DOHH2 (cell line): ENCODE results near the gene CCT6A.
"Not testable (repeated sequence)": the region's sequence is repeated elsewhere in the genome, so short reads cannot be mapped to it uniquely, and the experiment has no call there.

Experiments used
- H3F3A ChIP-seq: fragments of 200-600 bp; sonication (generic), shearing (Covaris generic); 2 replicates; pipeline ENCODE4 v1.6.0; 2016; ENCODE audit warnings: antibody characterized with exemption, mild to moderate bottlenecking; ENCODE audit not compliant: control insufficient read depth, insufficient read depth
- H3K27ac ChIP-seq: fragments of 200-600 bp; sonication (generic); 2 replicates; pipeline ENCODE4 v1.5.1; 2014; ENCODE audit warnings: low read depth, mild to moderate bottlenecking, low read length, moderate library complexity
- H3K27me3 ChIP-seq: fragments of 200-600 bp; sonication (generic); 2 replicates; pipeline ENCODE4 v1.6.1; 2014; ENCODE audit warnings: mild to moderate bottlenecking, low read length, mixed read lengths; ENCODE audit not compliant: control insufficient read depth
- H3K36me3 ChIP-seq: fragments of 200-600 bp; sonication (generic); 2 replicates; pipeline ENCODE4 v1.6.1; 2014; ENCODE audit warnings: mild to moderate bottlenecking, low read length, moderate library complexity, mixed read lengths; ENCODE audit not compliant: control insufficient read depth
- H3K4me1 ChIP-seq: fragments of 200-600 bp; sonication (generic); 2 replicates; pipeline ENCODE4 v1.6.1; 2014; ENCODE audit warnings: mild to moderate bottlenecking, low read length, mixed read lengths; ENCODE audit not compliant: control insufficient read depth
- H3K4me2 ChIP-seq: fragments of 200-600 bp; sonication (generic); 2 replicates; pipeline ENCODE4 v1.6.0; 2014; ENCODE audit warnings: mild to moderate bottlenecking, low read length, moderate library complexity
- H3K4me3 ChIP-seq: fragments of 200-600 bp; sonication (generic); 2 replicates; pipeline ENCODE4 v1.5.1; 2014; ENCODE audit warnings: mild to moderate bottlenecking, low read length, mixed read lengths
- H3K79me2 ChIP-seq: fragments of 200-600 bp; sonication (generic); 2 replicates; pipeline ENCODE4 v1.6.1; 2014; ENCODE audit warnings: mild to moderate bottlenecking, low read length, mixed read lengths; ENCODE audit not compliant: control insufficient read depth
- H3K9me2 ChIP-seq: fragments of 200-600 bp; sonication (generic); replicated peaks from 2 replicates; pipeline ENCODE4 v1.6.1; 2014; ENCODE audit warnings: mild to moderate bottlenecking, low read length, mixed read lengths; ENCODE audit not compliant: control insufficient read depth
- H3K9me3 ChIP-seq: fragments of 200-600 bp; sonication (generic); 2 replicates; pipeline ENCODE4 v1.6.1; 2014; ENCODE audit warnings: antibody characterized with exemption, low read length, mixed read lengths; ENCODE audit not compliant: control insufficient read depth, insufficient read depth
- H4K20me1 ChIP-seq: fragments of 200-600 bp; sonication (generic); 2 replicates; pipeline ENCODE4 v1.6.0; 2014; ENCODE audit warnings: low read depth, mild to moderate bottlenecking, antibody characterized with exemption, low read length, moderate library complexity; ENCODE audit not compliant: control insufficient read depth, insufficient read depth
- EZH2phosphoT487 ChIP-seq: fragments of 200-600 bp; sonication (generic); IDR thresholded peaks from 2 replicates; pipeline ENCODE4 v1.6.1; 2017; ENCODE audit warnings: borderline replicate concordance, mild to moderate bottlenecking, antibody characterized with exemption, low read length, moderate library complexity, mixed read lengths
- TF ChIP-seq, protein P1 (sequence below): fragments of 200-600 bp; sonication (generic); IDR thresholded peaks from one replicate; pipeline ENCODE4 v1.5.1; 2014; ENCODE audit warnings: antibody characterized with exemption, mild to moderate bottlenecking, low read depth, low read length; ENCODE audit not compliant: poor library complexity, severe bottlenecking

CCT6A gene

DNA sequence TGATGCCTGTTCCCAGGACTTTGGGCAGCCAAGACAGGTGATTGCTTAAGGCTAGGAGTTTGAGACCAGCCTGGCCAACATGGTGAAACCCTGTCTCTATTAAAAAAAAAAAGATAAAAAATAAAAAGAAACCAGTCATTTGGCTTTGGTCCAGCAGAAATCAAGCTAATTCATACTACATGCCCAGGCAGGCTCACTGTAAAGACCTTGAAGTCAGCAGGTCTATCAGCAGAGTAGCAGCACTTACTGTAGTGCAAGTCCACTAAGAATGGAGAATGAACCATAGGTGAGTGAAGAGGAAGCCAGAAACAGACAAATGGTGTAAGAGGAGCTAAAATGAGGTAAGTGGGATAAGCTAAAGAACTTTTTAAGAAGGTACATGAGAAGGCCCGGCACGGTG lies 25.0 kb upstream of the CCT6A start:
- Histone ChIP-seq H3K36me3 (peaks cover 72% of the 10 kb centered on the region), H3K79me2 (peaks cover 2% of the 10 kb centered on the region; the same call in 1 of the 2 replicates), H3K27ac (no peak overlapping the region), H3K9me2 (no peaks in the 10 kb centered on the region), H3K4me1 (peaks cover 16% of the 10 kb centered on the region), H4K20me1 (no peaks in the 10 kb centered on the region), H3K27me3 (no peaks in the 10 kb centered on the region), H3K4me3 (no peak overlapping the region), H3K9me3 (no peaks in the 10 kb centered on the region), H3F3A (no peaks in the 10 kb centered on the region), H3K4me2 (no peak overlapping the region)
- TF ChIP-seq EZH2phosphoT487 = no peak
- TF ChIP-seq, protein P1, sequence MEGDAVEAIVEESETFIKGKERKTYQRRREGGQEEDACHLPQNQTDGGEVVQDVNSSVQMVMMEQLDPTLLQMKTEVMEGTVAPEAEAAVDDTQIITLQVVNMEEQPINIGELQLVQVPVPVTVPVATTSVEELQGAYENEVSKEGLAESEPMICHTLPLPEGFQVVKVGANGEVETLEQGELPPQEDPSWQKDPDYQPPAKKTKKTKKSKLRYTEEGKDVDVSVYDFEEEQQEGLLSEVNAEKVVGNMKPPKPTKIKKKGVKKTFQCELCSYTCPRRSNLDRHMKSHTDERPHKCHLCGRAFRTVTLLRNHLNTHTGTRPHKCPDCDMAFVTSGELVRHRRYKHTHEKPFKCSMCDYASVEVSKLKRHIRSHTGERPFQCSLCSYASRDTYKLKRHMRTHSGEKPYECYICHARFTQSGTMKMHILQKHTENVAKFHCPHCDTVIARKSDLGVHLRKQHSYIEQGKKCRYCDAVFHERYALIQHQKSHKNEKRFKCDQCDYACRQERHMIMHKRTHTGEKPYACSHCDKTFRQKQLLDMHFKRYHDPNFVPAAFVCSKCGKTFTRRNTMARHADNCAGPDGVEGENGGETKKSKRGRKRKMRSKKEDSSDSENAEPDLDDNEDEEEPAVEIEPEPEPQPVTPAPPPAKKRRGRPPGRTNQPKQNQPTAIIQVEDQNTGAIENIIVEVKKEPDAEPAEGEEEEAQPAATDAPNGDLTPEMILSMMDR = no peak

DNA sequence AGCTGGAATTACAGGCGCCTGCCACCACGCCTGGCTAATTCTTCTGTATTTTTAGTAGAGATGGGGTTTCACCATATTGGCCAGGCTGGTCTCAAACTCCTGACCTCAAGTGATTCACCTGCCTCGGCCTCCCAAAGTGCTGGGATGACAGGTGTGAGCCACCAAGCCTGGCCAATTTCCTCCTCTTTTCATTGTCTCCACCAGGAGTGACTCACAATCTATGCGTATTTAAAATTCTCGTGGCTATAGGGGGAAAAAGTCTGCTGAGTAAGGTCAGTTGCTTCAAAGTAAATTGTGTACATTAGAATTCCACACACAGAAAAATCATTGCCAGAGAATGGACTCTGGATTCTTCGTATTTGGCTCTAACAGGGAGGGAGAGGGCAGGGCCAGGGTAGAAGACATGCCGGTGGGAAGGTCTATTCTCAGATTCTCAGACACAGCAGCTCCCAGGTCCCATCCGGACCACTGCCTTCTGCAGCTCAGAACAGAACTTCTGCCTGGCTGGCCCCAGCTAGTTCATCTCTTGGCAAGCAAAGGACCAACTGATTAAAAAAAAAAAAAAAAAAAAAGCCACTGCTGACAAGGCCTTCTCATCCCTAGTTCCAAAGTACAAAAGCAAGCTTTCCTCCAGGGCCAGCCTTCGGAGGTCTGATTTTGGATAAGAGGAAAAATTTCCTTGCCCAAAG lies 22.5 kb upstream of the CCT6A start:
- no peaks in the 10 kb centered on the region for H3F3A ChIP-seq

DNA sequence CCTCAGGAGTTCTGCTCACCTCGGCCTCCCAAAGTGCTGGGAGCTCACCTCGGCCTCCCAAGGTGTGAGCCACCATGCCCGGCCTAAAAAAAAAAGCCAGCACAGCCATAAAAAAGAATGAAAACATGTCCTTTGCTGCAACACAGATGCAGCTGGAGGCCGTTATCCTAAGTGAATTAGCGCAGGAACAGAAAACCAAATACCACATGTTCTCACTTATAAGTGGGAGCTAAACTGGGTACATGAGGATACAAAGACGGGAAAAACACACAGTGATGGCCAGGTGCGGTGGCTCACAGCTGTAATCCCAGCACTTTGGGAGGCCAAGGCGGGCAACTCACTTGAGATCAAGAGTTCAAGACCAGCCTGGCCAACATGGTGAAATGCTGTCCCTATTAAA lies 21.2 kb upstream of the CCT6A start:
- no peak overlapping the region for H3K4me2 ChIP-seq
- H3K36me3 ChIP-seq = peaks cover 69% of the 10 kb centered on the region
- no peaks in the 10 kb centered on the region for H3K27me3 ChIP-seq
- peaks cover 11% of the 10 kb centered on the region for H3K79me2 ChIP-seq
- no peaks in the 10 kb centered on the region for H3K9me3 ChIP-seq
- H3K4me1 ChIP-seq = peaks cover 15% of the 10 kb centered on the region
- H3F3A ChIP-seq = no peaks in the 10 kb centered on the region
- H3K4me3 ChIP-seq = no peak overlapping the region
- no peaks in the 10 kb centered on the region for H3K9me2 ChIP-seq
- H3K27ac ChIP-seq = no peak overlapping the region
- no peaks in the 10 kb centered on the region; the same call in 1 of the 2 replicates for H4K20me1 ChIP-seq
- TF ChIP-seq, protein P1 = no peak
- no peak for TF ChIP-seq EZH2phosphoT487

More for the DNA sequence above, 22.5 kb upstream of the CCT6A start:
- Histone ChIP-seq H3K27me3 (no peaks in the 10 kb centered on the region), H3K4me3 (no peak overlapping the region), H3K36me3 (peaks cover 74% of the 10 kb centered on the region), H3K79me2 (peaks cover 5% of the 10 kb centered on the region; the same call in 1 of the 2 replicates), H3K9me2 (no peaks in the 10 kb centered on the region), H4K20me1 (no peaks in the 10 kb centered on the region), H3K27ac (no peak overlapping the region), H3K4me1 (peaks cover 16% of the 10 kb centered on the region), H3K4me2 (no peak overlapping the region), H3K9me3 (no peaks in the 10 kb centered on the region)
- no peak for TF ChIP-seq EZH2phosphoT487
- TF ChIP-seq, protein P1 = no peak

DNA sequence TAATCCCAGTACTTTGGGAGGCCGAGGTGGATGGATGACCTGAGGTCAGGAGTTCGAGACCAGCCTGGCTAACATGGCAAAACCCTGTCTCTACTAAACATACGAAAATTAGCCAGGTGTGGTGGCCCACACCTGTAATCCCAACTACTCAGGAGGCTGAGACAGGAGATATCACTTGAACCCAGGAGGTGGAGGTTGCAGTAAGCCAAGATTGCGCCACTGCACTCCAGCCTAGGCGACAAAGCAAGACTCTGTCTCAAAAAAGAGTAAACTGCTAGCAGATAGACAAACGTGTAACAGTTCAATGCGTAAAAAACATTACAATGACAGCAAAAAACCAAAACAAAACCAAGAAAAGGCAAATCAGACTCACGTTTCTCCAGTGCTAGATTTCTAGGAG lies 20.0 kb upstream of the CCT6A start:
- not testable (repeated sequence) for H3F3A ChIP-seq, H3K9me2 ChIP-seq, H3K27me3 ChIP-seq, H3K4me2 ChIP-seq, H3K4me3 ChIP-seq, H3K27ac ChIP-seq, H3K9me3 ChIP-seq, H4K20me1 ChIP-seq
- H3K36me3 ChIP-seq = peaks cover 62% of the 10 kb centered on the region
- peaks cover 15% of the 10 kb centered on the region for H3K79me2 ChIP-seq
- peaks cover 17% of the 10 kb centered on the region for H3K4me1 ChIP-seq

DNA sequence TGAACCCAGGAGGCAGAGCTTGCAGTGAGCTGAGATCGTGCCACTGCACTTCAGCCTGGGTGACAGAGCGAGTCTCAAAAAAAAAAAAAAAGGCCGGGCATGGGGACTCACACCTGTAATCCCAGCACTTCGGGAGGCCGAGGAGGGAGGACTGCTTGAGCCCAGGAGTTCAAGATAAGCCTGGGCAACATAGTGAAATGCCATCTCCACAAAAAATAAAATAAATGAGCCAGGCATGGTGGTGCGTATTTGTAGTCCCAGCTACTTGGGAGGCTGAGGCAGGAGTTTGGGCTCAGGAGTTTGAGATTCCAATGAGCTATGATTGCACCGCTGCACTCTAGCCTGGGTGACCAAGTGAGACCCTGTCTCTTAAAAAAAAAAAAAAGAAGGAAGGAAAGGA lies 19.0 kb upstream of the CCT6A start:
- not testable (repeated sequence) for H4K20me1 ChIP-seq, H3K27me3 ChIP-seq, H3F3A ChIP-seq, H3K4me3 ChIP-seq, H3K4me2 ChIP-seq, H3K27ac ChIP-seq, H3K9me2 ChIP-seq, H3K9me3 ChIP-seq
- peaks cover 52% of the 10 kb centered on the region for H3K36me3 ChIP-seq
- H3K79me2 ChIP-seq = peaks cover 23% of the 10 kb centered on the region
- H3K4me1 ChIP-seq = peaks cover 17% of the 10 kb centered on the region
